HG03196 (cell line): ENCODE results near the gene RGCC.
A peak's percentile ranks its signal among the peaks of the same experiment; 100 is the strongest.

Source experiments
- ATAC-seq: cut with Tn5 transposase; IDR thresholded peaks from one replicate; pipeline ENCODE4 v1.9.1; 2021; ENCODE audit not compliant: unreplicated experiment

Gene RGCC

DNA sequence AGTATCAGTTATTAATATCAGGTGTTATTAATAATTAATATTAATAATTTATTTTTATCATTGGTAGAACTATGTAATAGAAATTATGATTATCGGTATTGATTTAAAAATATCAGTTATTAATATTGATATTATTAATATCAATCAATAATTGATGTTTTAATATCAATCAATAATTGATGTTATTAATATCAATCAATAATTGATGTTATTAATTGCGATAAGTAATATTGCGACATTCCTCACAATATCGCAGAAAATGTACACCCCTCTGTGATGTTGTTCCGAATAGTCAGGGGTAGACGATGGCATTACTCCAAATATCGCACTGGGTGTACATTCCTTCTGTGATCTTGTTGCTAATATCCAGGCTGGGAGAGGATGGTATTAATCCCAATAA is 3.7 kb upstream of the RGCC start:
- no peak for ATAC-seq

DNA sequence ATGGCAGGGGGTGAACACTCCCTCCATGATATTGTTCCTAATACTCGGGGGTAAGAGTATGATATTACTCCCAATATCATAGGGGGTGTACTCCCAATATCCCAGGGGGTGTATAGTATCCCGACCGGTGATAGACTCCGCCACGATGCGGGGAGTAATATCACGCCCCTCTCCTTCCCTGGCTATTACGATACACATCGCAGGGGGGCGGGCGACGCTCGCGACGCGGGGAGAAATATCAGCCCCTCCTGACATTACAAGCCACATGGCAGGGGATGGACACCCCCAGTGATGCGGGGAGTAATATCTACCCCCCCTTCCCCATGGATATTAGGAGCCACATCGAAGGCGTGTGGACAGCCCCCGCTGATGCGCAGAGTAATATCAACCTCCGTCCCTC is 3.2 kb upstream of the RGCC start:
- ATAC-seq: no peak

DNA sequence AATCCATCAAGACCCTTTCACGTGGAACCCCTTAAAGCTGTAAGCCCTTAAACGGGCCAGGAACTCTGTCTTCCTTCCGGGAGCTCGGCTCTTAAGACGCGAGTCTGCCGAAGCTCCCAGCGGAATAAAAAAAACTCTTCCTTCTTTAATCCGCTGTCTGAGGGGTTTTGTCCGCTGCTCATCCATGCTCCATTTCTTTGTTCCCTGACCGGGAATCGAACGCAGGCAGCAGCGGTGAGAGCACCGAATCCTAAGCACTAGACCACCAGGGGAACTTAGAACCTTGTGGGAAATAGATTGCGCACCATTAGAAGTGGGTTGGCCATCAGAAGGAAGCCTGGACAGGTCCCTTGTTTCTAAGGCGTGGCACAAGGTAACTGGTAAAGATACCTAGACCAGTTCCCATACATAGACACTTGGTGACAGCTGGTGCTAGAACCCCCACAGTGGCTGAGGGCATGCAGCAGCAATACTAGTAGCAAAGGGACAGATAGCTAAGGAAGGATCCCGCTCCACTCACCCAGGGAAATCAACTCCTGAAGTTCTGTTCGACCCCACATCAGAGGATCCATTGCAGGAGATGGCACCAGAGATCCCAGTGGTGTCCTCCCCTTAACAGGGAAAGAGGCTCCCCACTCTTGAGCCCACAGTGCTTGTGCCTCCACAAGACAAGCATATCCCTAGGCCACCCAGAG is 1.5 kb upstream of the RGCC start:
- ATAC-seq: no peak

DNA sequence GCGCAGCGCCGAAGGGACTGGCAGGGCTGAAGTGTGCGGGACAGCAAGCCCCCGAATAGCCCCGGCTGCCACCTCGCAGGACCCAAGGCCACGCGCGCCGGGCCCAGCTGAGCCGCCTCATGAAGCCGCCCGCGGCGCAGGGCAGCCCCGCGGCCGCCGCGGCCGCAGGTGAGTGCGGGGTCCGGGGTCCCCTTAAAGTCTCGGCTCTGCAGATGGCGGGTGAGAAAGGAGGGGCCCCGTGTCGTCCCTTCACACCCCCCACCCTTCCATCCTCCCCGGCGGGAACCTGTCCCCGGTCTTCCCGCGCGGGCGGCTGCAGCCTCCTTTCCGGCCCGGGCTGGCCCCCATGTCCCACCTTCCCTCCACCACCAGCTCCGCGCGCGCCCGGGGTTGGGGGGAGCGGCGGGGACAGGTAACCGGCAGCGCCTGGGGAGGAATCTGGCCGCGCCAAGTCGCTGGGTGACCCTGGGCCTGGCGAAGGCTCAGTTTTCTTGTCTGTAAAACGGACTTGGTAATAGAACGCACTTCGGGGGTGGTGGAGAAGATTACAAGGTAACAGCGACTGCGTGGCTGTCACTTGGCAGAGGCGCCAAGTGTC is 338 bp downstream of the RGCC start:
- ATAC-seq: peak; percentile 8

DNA sequence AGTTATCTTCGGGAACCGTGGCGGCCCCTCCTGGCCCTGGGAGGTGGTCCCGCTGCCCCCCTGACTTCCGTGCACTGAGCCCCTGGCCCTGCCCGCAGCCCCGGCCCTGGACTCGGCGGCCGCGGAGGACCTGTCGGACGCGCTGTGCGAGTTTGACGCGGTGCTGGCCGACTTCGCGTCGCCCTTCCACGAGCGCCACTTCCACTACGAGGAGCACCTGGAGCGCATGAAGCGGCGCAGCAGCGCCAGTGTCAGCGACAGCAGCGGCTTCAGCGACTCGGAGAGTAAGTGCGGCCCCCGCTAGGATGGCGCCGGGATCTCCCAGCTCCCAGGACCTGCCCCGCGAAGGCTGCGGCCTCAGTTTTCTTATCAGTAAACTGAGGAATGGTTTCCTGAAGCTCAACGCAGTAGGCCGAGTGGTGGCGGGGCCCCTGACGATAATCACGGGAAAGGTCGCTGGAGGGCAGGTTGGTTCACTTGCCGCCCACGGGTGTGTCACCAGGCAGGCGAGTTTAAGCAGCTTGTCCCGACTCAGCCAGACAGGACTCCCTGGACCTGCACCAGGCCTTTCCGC is 924 bp downstream of the RGCC start:
- no peak for ATAC-seq

DNA sequence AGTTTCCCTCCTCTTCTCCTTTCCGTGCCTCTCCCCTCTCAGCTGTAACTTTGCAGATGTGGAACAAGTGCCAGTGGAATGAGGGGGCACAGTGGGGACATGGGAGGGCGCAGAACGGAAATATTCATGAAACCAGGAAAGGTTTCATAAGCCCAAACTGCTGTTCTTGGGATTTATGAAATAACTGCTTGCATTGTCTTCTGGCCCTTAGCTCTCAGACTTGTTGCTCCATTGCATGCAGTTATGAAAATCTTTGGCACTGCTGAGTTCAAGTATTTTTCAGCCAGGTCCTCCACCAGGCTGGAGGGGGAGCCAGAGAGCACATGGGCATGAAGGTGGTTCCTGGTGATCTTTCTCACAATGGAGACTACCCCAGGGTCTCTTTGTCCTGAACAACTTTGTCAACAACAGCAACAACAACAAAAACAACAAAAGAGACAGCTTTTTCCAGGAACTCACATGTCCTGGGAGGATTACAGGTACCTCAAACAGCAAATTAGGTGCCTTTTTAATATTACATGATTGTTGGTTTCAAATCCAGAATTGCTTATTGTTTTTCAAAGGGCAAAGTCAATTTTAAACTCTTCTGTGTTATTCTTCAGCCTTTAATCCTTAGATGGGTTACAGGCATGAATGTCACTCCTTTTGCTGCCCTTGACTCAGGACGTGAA is 1.5 kb downstream of the RGCC start:
- ATAC-seq: no peak

DNA sequence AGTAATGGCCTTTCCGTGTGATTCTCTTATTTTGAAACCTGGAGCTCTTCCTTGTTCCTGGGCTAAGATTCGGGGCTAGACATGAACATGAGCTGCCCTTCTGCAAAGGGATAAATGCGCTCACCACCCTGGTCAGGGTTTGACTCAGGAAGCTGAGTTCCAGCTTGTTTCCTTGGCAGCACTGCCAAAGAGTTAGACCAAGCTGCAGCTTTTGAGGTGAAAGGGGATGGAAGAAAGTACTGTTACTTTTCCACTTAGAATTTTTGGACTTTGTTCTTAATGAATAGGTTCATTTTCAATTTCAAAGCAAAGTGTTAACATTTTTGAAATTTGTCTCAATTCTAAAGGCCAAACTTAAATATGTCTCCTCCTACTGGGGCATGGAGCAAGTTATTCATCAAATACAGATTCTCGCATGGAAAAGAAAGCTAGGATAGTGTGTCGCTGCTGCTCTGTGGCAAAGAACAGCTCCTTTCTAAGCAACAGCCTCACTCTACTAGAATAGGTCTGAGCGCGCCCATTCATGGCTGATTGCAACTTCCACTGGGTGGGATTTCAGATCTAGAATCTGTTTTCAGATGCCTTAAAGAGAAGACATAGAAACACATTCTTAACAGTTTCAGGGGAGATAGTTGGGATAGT is 2.2 kb downstream of the RGCC start:
- no peak for ATAC-seq

DNA sequence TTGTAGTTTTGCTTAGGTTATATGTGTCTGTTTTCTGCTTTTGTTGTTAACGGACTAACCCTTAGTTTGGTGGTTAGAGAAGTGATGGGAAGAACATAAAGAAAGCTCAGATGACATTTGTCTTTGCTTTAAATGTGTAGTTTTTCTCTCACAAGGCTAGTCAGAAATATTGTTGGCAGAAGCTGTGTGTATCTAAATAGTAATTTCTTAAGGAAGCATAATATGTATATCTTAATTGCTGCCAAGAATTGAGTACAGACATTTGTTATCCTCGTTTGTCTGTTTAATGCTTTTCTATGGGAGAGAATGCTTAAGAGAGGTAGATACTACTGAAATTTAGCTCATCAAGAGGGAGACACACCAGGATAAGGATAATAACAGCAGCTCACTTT is 2.7 kb downstream of the RGCC start:
- no peak for ATAC-seq

DNA sequence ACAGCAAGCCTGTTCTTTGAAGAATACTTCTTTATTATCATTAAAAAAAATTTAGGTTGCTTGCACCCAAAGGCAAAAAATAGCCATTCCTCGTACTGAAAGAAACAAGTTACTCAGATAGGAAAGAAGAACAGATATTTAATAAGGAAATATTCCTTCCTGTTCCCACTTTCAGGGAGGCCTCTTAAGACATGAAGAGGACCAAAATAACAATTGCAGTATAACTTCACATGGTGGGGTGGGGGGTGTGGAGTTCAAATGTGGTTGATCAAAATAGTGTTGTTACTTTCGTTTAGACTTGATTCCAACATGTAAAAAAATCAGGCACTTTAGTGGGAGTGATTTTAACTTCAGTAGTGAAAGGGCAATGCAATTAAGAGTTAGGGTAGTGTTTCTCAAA is 3.6 kb downstream of the RGCC start:
- ATAC-seq: no peak

DNA sequence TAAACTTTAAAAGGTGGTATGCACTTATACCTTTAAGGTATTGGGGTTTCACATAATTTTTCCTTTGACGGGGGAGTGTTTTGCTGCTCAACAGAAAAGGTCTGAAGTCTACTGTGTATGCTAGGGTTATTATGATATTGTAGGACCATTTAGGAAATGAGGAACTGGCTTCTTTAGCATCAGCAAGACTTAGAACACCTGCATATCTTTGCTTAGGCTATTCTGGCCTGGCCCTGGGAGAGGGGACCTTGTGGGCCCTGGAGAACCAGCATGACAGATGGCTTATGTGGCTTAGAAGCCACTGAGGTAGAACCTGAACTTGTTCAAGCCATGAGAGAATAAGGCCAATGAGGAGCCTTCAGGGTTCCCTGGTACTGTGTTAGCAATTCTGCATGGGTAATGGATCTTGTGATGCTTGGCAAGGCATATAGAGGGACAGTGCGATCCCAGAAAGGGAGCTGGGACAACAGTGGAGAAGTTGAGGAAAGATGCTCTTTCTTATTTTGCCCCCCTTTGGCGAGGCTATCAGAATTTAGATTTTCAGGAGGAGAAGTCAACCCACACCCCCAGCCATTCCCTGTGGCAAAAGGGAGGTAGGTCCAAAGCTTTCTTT is 4.3 kb downstream of the RGCC start:
- ATAC-seq: no peak

DNA sequence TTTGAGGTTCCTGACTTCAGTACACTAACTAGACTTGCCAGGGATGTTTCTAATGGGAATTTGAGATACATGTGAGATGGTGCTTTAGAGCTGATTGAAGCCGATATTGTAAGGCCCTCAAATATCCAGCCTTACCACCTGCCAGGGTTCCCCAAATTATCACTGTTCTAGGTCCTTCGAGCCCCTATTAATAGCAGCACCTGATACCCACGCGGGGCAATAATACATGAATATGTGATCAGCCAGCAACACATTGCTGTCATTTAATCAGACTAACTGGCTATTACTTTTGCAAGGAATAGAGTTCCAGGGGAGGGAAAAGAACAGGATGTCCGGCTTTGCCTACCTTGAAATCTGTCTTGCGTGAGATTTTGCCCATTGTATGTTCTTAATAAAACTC is 5.1 kb downstream of the RGCC start:
- ATAC-seq: no peak

DNA sequence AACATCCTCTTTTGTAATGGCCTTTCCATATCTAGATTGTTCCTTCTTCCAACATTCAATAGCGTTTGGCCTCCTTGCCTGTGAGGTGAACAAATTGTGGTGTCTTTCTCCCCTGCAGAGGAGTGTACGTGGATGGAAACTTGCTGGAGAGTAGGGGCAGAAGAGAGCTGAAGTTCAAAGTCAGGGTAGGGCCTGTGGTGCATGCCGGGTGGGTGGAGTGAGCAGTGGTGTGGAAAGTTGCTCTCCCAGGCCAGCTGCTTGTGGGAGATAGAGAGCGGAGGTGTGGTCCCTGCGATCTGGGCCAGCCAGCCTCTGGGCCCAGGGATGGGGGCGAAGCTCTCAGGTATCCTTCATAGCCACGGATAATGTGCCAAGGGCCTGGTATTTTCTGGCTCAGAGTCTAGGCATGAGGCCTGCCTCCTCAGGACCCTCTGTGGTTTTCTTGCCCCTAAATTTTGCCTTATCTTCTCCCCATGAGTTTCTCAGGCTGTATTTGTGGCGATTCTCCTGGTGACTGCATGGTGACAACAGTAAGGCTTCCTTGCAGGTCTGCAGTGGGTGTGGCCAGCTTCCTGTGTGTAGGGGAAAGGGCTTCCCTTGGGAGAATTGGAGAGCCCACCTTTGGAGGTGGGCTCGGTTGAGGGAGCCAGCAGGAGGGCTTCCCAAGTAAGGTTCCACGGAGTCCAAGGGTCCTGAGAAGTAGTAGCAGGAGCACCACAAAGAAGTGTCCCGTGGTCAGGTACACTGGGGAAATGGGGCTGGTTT is 6.7 kb downstream of the RGCC start:
- no peak for ATAC-seq

DNA sequence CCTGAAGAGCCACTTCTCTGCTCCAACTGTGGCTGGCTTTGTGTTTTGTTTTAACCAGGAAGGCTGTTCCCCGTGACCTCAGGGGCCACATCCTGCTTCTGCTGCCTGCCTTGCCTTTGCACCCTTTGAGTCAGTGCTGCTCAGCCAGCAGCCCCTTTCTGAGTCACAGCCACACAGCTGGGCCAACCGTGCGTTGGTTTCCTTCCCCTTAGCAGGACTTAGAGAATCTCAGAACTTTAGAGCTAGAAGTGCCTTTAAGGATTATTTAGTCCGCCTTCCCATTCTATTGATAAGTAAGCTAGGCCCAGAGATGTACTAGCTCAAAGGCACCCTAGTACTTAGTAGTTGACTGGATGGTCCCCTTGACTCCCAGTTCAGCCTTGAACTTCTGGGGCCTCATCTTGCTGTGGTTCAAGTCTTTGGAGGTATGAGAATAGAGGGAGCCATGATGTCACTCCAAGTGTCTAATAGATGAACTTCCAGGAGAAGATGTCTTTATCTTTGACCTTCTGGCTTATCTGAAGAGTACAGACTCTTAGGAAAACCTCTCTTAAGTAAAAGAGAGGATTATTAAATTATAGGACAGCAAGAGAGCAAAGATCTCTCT is 8.0 kb downstream of the RGCC start:
- peak; percentile 89 for ATAC-seq

DNA sequence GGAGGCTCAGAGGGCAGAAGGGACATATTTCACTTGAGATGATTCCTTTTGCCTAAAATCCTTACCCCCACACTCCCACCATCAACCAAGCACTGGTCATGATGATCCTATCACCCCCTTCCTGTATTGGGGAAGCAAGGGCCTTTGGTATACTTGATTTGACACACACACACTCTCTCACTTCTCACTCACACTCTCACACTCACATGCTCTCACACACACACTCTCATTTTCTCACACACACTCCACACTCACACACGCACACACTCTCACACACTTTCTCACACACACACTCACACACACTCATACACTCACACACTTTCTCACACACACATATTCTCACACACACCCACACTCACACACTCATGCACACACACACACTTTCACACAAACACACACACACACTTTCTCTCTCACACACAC is 8.6 kb downstream of the RGCC start:
- no peak for ATAC-seq

DNA sequence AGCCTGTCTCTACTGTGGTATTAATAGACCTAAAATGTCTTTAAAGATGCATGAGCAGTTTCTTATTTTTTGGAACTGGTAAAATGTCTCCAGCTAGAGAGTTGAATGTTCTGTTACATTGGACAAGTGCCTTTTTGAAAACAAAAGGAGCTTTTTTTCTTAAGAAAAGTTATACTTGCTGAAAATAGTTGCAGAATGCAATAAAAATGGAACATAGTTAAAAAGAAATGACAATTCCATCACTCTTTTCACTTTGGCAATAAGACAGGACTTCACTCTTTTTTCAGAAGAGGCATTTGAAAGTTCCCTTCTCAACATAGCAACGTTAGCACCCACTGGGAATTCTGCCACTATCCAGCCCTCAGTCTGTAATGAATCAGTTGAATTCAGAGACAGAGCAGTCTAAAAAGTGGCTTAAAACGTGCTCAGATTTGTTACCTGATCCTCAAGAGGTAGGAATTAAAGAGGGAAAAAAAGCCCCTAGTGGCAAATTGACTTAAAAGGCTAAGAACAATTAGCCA is 10.1 kb downstream of the RGCC start:
- ATAC-seq: no peak

DNA sequence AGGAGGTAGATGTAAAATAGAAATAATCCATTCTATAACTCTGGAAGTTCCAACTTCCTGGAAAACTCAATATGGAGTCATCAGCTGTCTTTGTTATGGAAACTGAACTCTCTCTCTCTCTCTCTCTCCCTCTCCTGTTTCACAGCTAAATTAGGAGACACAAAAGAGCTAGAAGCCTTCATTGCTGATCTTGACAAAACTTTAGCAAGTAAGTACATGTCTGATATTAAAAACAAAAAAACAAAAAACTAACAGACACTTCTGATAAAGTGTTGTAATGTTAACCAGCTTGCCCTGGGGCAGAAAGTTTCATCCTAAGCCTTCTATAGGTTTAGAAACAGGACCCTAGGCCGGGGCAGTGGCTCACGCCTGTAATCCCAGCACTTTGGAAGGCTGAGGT is 11.3 kb downstream of the RGCC start:
- no peak for ATAC-seq

DNA sequence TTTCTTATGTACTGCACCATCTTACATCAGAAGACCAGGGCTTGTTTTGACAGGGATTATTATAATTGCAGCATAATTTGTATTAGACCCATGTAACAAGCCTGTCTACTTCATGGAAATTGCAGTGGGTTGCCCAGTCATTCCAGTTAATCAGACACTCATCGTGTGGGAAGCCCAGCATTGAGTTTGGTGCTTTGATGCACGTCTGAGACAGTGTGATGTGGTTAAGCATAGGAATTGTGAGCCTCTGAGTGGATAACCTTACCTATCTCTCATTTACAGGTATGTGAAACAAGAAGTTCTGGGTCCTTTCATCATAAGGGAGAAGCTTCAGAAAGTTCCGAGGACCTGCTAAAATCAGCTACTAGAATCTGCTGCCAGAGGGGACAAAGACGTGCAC is 12.8 kb downstream of the RGCC start:
- no peak for ATAC-seq

DNA sequence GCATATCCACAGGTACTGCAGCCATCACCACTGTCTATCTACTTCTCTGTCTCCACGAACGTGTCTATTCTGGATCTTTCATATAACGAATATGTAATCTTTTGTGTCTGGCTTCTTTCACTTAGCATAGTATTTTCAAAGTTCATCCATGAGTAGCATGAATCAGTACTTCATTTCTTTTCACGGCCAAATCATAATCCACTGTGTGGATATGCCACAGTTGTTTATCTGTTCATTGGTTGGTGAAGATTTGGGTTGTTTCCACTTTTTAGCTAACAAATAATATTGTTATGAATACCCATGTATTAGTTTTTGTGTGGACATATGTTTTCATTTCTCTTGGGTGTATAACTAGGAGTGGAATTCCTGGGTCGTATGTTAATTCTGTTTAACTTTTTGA is 14.4 kb downstream of the RGCC start:
- no peak for ATAC-seq

DNA sequence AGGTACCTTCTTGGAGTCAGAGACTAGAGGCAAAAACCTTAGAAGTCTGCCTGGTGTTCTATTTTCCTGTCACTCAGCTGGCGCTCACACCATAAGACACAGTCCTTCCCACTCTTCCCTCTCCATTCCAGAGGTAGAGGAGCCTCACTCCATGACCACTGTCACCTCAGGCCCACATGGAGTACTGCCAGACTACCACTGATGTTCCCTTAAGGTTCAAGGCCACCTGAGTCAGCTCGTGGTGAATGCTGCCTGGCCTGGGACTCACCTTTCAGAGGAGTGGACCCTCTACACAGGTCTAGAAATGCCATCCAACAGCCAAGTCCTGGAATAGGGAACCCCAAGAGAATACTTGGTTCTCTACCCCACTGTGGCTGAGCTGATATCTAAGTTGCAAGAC is 29.9 kb downstream of the RGCC start:
- no peak for ATAC-seq

DNA sequence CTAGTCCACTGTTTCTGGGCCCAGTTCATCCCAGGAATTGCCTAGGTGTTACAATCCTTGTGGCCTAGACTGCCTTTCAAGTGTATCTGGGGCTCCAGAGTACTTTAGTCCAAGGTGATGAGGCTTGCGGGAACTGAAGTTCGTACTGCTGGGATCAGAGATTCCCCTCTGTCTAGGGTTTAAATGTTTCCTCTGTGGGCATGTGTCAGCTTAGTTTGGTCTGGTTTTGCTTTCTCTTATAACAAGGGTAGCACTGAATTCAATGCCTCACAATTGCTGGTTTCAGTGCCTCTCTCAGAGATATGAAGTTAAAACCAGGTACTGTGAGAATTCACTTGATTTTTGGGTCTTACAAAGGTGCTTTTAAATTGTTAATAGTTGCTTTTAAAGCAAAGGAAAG is 30.8 kb downstream of the RGCC start:
- no peak for ATAC-seq
